Activated naive CD4-positive, alpha-beta T cell treated with anti-CD3 and anti-CD28 coated beads, Interleukin-2, amount 50 U/mL, for 72 hours (primary cell): ENCODE measurements around the gene KIF5C. TPM values are rescaled to one million over a fixed set of nuclear protein-coding genes. Genes with fewer than 3 reads are reported as not detected.
A peak's percentile ranks its signal among the peaks of the same experiment; 100 is the strongest.

Source experiments
- ATAC-seq, 2 donors: fragments of 150-1000 bp; cut with Tn5 transposase; 2 replicates each; pipeline ENCODE4 v1.10.0; 2021; ENCODE audit warnings: mild to moderate bottlenecking in 2 of 2, moderate library complexity in 2 of 2
- DNase-seq, 2 donors: peaks; one replicate each; pipeline ENCODE4 v3.0.0; 2021 to 2022; ENCODE audit warnings: low spot score in 2 of 2
- H3K27ac Mint-ChIP-seq, 2 donors: one replicate each; pipeline ENCODE4 v1.8.0; 2022; ENCODE audit warnings: mild to moderate bottlenecking in 2 of 2, mixed read lengths in 2 of 2
- H3K36me3 Mint-ChIP-seq, 2 donors: one replicate each; pipeline ENCODE4 v1.8.0; 2022; ENCODE audit warnings: mixed read lengths in 2 of 2
- H3K9me3 Mint-ChIP-seq, 2 donors: one replicate each; pipeline ENCODE4 v1.8.0; 2022; ENCODE audit warnings: mixed read lengths in 2 of 2
- total RNA-seq, 2 donors: library from RNA; stranded (reverse); gene quantifications; one replicate each; pipeline ENCODE4 v1.2.3, GENCODE V29; 2022

Gene KIF5C
- total RNA-seq, 2 donors from 2014 or later, result 16.4 to 26.8 TPM

DNA sequence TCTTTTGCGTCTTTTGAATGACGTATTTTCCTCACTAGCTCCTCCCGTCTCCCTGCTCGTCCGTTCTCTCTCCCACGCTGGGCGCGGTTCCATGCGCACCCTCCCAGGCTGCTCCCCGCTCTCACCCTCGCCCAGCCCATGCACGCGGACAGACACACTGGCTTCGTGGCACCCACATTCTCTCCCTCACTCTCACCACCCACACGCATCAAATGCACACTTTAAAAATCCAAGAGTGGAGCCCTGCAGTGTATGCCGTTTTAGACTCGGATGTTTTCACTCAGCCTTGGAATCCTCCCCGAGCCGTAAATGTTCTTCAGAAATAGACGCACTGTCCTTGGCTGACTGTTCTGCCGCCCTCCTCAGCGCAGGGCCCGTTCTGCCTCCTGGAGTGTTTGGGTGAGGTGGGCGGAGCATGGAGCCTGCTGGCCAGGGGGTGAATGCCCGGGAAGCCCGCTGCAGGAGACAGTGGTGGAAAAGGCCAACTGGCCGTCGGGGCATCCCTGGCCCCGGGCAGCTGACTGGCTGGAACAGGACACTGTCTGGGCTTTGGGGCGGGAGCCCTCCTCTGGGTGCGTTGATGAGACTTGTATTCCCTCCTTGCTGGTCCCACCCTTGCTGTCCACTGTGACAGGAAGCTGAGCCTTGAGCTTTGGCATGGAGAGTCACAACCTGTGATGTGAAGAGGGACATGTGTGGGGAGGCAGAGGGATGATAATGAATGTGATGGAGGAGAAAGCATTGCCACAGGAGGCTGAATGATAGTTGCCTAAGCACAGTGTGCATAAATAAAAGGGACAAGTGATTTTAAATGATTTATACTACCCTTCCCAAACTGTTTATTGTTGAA is 128.1 kb downstream of the KIF5C start:
- H3K9me3 Mint-ChIP-seq, result no peaks in the 10 kb centered on the region
- no peak for ATAC-seq
- no peak overlapping the region for H3K27ac Mint-ChIP-seq

DNA sequence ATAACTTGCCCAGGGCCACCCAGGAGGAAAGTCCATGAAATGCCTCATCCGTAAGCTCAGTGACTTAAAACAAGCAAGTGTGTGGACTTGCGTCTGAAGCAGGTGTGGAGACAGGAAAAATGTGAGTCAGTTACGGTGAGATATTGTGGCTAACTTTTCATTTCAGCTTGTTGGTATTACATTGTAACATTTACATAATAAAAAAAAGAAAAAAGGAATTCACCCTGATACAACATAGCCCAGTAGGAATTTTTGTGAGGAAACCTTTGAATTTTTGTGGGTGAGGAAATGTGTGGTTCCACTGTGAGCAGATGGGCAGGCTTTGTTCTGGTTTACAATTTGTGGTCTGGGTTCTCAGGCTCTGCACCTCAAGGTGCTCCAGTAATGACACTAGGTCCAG is 129.8 kb downstream of the KIF5C start:
- DNase-seq (no peak), ATAC-seq (no peak)
- H3K9me3 Mint-ChIP-seq, result no peaks in the 10 kb centered on the region
- peak overlapping the region in 1 of 2 donors; percentile 66 for H3K27ac Mint-ChIP-seq
- H3K36me3 Mint-ChIP-seq, result peaks cover 0 to 10% of the 10 kb centered on the region in 2 donors

More for the DNA sequence above, 128.1 kb downstream of the KIF5C start:
- DNase-seq, result no peak
- peaks cover 3 to 10% of the 10 kb centered on the region in 2 donors for H3K36me3 Mint-ChIP-seq

DNA sequence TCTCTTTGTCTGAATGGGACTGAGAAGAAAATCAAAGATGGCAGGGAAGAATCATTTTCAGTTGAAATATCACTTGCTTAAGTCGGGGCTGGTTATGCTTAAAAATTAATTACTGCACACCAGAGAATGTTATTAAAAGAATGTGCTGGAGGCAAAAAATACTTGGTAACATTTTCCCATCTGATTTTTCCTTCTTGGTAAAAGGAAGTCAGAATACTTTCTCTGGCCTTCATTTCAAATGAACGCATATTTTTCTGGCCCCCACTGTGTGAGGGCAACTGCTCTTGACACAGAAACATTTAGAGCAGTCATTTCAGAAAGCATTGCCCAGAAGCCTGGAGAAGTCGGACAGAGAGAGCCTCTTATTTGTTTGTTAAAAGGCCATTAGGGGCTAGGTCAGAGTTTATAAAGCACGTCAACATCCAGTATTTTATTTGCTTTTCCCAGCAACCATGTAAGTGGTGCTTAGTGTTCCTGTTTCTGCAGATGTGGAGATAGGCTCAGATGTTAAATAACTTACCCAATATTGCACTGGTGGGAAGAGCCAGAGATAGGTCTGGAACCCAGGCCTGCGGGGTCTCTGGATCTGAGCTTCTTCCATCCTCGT is 130.5 kb downstream of the KIF5C start:
- no peak for DNase-seq
- Mint-ChIP-seq H3K9me3 (no peaks in the 10 kb centered on the region), H3K36me3 (peaks cover 0 to 10% of the 10 kb centered on the region in 2 donors), H3K27ac (no peak overlapping the region)
- no peak for ATAC-seq

DNA sequence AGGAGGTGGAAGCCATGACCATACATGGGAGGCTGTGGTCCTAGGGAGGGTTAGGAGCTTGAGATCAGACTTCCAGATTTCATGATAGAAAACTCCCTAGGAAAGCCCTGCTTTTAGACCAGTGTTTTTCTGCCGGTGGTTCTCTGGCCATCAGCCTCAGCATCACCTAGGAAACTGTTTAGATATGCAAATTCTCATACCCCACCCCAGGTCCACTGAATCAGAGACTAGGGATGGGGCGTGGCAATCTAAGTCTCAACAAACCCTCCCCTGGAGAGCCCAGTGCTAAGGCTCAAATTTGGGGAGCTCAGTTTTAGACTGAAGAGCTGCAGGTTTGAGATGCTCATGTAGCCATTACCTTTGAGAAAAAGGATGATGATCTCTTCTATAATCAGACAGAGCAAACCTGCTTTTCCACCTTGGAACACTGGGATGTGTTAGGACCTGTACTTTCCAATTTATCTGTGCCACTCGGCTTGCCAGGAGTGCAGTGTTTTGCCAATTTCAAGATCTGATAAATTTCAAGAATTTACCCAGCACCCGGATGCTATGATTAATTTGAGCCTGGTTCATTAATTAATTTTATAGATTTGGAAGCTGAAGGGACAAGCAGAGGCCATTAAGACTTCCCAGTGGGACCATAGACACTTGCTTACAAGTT is 132.0 kb downstream of the KIF5C start:
- Mint-ChIP-seq H3K36me3 (peaks cover 0 to 7% of the 10 kb centered on the region in 2 donors), H3K27ac (no peak overlapping the region), H3K9me3 (no peaks in the 10 kb centered on the region)
- DNase-seq (no peak), ATAC-seq (no peak)

DNA sequence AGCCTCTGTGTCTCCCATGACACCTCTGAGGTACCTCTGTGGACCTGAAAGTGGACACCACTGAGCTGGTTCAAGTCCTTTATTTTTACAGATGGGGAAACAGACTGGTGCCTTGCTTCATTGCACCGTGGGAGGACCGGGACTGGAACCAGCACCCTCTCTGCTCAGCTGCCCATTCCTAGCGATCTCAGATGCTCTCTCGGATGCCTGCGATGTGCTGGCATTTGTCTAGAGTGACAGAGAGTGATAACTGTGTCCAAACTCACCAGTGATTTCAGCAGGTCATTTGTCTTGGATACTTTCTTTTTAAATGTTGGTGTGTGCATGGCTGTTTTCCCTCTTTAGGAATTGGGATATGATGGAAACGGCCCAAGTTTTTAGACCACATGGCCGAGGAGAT is 133.4 kb downstream of the KIF5C start:
- Mint-ChIP-seq H3K27ac (no peak overlapping the region), H3K9me3 (no peaks in the 10 kb centered on the region), H3K36me3 (peaks cover 0 to 6% of the 10 kb centered on the region in 2 donors)
- no peak for DNase-seq
- no peak for ATAC-seq

GRCh38 chr2:149009576-149010461 is 134.8 kb downstream of the KIF5C start:
- ATAC-seq (no peak), DNase-seq (no peak)
- Mint-ChIP-seq H3K9me3 (no peaks in the 10 kb centered on the region), H3K36me3 (peaks cover 0 to 6% of the 10 kb centered on the region in 2 donors), H3K27ac (no peak overlapping the region)

GRCh38 chr2:149012545-149012944 is 137.5 kb downstream of the KIF5C start:
- no peak for DNase-seq
- no peak for ATAC-seq
- Mint-ChIP-seq H3K9me3 (no peaks in the 10 kb centered on the region), H3K27ac (no peak overlapping the region), H3K36me3 (peaks cover 0 to 6% of the 10 kb centered on the region in 2 donors)

- Mint-ChIP-seq H3K36me3 (peaks cover 0 to 6% of the 10 kb centered on the region in 2 donors), H3K27ac (no peak overlapping the region), H3K9me3 (no peaks in the 10 kb centered on the region)
- DNase-seq (no peak), ATAC-seq (no peak)
These were observed 140.5 kb downstream of the KIF5C start for GRCh38 chr2:149015501-149015900.

GRCh38 chr2:149015926-149016563 is 141.0 kb downstream of the KIF5C start:
- H3K27ac Mint-ChIP-seq, result peak overlapping the region in 1 of 2 donors; percentile 58
- peaks cover 0 to 6% of the 10 kb centered on the region in 2 donors for H3K36me3 Mint-ChIP-seq
- ATAC-seq, result no peak
- no peak for DNase-seq
- H3K9me3 Mint-ChIP-seq, result no peaks in the 10 kb centered on the region

- DNase-seq (peak in 1 of 2 donors; percentile 78), ATAC-seq (peak; percentile 69 to 77)
- Mint-ChIP-seq H3K36me3 (no peaks in the 10 kb centered on the region), H3K27ac (peak overlapping the region in 1 of 2 donors; percentile 77), H3K9me3 (no peaks in the 10 kb centered on the region)
These were observed 142.3 kb downstream of the KIF5C start for GRCh38 chr2:149017116-149017985.

GRCh38 chr2:149018981-149019380 is 144.0 kb downstream of the KIF5C start:
- Mint-ChIP-seq H3K9me3 (no peaks in the 10 kb centered on the region), H3K27ac (peak overlapping the region in 1 of 2 donors; percentile 17), H3K36me3 (no peaks in the 10 kb centered on the region)
- ATAC-seq, result no peak
- no peak for DNase-seq

- DNase-seq (no peak), ATAC-seq (no peak)
- H3K36me3 Mint-ChIP-seq, result no peaks in the 10 kb centered on the region
- H3K27ac Mint-ChIP-seq, result no peak overlapping the region
- no peaks in the 10 kb centered on the region for H3K9me3 Mint-ChIP-seq
These were observed 144.7 kb downstream of the KIF5C start for GRCh38 chr2:149019768-149020167.

DNA sequence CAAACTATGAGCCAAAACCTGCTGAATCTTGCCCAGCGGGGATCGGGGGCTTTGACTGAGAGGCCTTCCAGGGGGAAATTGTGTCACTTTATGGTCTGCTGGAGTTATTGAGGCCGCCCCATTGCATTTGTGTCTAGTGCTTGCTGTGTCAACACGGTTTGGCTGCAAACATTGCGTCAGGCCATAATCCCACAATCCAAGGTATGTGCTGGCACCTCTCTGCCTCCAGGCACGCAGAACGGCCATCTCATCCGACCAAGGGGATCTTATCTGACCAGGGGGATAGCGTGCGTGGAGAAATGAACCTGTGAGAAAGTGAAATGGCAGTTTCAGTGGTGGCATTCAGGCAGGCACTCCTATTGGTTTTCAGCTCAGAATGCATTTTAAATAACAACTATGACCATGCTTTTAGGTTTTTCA is 145.4 kb downstream of the KIF5C start:
- Mint-ChIP-seq H3K27ac (no peak overlapping the region), H3K9me3 (no peaks in the 10 kb centered on the region), H3K36me3 (no peaks in the 10 kb centered on the region)
- DNase-seq (no peak), ATAC-seq (no peak)

- no peak overlapping the region for H3K27ac Mint-ChIP-seq
- ATAC-seq (no peak), DNase-seq (no peak)
- H3K36me3 Mint-ChIP-seq, result no peaks in the 10 kb centered on the region
- H3K9me3 Mint-ChIP-seq, result no peaks in the 10 kb centered on the region
These were observed 146.3 kb downstream of the KIF5C start for GRCh38 chr2:149021271-149021719.

DNA sequence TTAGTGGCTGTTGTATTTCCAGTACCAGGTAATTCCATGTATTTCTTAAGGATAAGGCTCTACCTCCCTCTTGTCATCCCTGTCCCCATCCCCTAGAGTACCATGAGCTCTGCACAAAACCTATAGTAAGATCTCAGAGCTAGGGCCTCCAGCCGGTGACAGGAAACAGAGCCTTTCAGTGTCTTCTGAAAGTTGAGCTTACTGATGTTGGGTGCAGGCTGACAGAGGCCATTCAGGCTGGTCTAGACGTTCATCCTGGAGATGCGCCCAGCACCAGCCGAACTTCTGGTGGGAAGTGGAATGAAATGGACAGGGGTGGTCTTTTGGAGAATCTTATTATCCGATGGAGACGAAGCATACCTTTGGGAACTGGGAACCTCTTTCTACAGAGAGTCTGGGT is 146.7 kb downstream of the KIF5C start:
- H3K9me3 Mint-ChIP-seq, result no peaks in the 10 kb centered on the region
- ATAC-seq, result no peak
- no peaks in the 10 kb centered on the region for H3K36me3 Mint-ChIP-seq

More for the DNA sequence above, 146.7 kb downstream of the KIF5C start:
- no peak for DNase-seq
- no peak overlapping the region for H3K27ac Mint-ChIP-seq
